Psoas muscle (tissue), 8 donors: ENCODE measurements around the gene PSPH. TPM values are rescaled to one million over a fixed set of nuclear protein-coding genes. Genes with fewer than 3 reads are reported as not detected.

Source experiments
- ATAC-seq, 4 donors: fragments of 200-7000 bp; cut with Tn5 transposase; one replicate each; pipeline ENCODE4 v1.9.1; 2020; ENCODE audit warnings: moderate library complexity in 3 of 4, mild to moderate bottlenecking in 2 of 4
- DNase-seq, 2 donors: peaks; one replicate each; pipeline ENCODE4 v3.0.0-alpha.2; 2020
- H3K27ac ChIP-seq: fragments of 200-600 bp; one replicate; pipeline ENCODE4 v1.8.0; 2022
- H3K27me3 ChIP-seq, 3 donors: fragments of 200-600 bp in 1 of 3; one replicate each; pipeline versions ENCODE4 v1.6.1 to v1.8.0; 2013 to 2022; ENCODE audit warnings: low read length in 2 of 3, mild to moderate bottlenecking in 2 of 3, moderate library complexity in 1 of 3; ENCODE audit not compliant: insufficient read depth in 3 of 3
- H3K36me3 ChIP-seq, 2 donors: fragments of 200-600 bp in 1 of 2; one replicate each; pipeline versions ENCODE4 v1.6.1 to v1.8.0; 2013 to 2022; ENCODE audit warnings: low read depth in 1 of 2, mild to moderate bottlenecking in 1 of 2, moderate library complexity in 1 of 2; ENCODE audit not compliant: insufficient read depth in 1 of 2
- H3K4me1 ChIP-seq: fragments of 200-600 bp; one replicate; pipeline ENCODE4 v1.8.0; 2022
- H3K4me3 ChIP-seq: fragments of 200-600 bp; one replicate; pipeline ENCODE4 v1.8.0; 2022; ENCODE audit warnings: mild to moderate bottlenecking
- H3K9me3 ChIP-seq: fragments of 200-600 bp; one replicate; pipeline ENCODE4 v1.8.0; 2022
- WGBS, 3 donors: extraction: QIAGEN DNeasy Blood & Tissue Kit; methylation state at CpG; one replicate each; pipeline versions ENCODE4 v1.1.6 to v1.1.7; 2013; 5-methylcytosine and 5-hydroxymethylcytosine counted together
- intact Hi-C, 2 donors: fragments of 100-400 bp; cut with DNase I; formaldehyde crosslinking; loops; one replicate each; pipeline versions ENCODE4 v1.11.0 to v1.14.2; 2022
- polyA plus RNA-seq, 3 donors: library from polyadenylated mRNA; stranded (reverse); fragments of 200-250 nt; gene quantifications; one replicate each; pipeline ENCODE4 v1.2.3, GENCODE V29; 2013
- total RNA-seq, 4 donors: library from RNA; stranded (reverse); fragmentation: NEBNext Ultra II Directional in 2 of 4; extraction: Animal tissue kit (Norgen Biotek cat#: 25700) in 2 of 4; gene quantifications; one replicate each; pipeline versions ENCODE4 v1.2.1 to v1.2.4, GENCODE V29; 2021 to 2023
- TF ChIP-seq, protein P1 (sequence below): fragments of 200-600 bp; IDR thresholded peaks from one replicate; pipeline ENCODE4 v1.8.0; 2022; ENCODE audit warnings: antibody characterized with exemption
- donor health status: healthy with polysubstance abuse.
- donor health status: DM: no; HTN: no; CAD: no; lungs with moderate emphysema.
- donor health status: Bipolar disorder and iron deficiency.
- donor health status: healthy.
- donor health status: DM: yes; HTN: yes; CAD: no.
- donor health status: DM: no; HTN: no; CAD: no.
- donor health status: DM: no; HTN: no; CAD: no.
- donor health status: DM: yes; HTN: yes; CAD: no.

The PSPH gene
- total and polyA plus RNA-seq, 7 donors = 2.5 to 11.2 (median 5.3) TPM

DNA sequence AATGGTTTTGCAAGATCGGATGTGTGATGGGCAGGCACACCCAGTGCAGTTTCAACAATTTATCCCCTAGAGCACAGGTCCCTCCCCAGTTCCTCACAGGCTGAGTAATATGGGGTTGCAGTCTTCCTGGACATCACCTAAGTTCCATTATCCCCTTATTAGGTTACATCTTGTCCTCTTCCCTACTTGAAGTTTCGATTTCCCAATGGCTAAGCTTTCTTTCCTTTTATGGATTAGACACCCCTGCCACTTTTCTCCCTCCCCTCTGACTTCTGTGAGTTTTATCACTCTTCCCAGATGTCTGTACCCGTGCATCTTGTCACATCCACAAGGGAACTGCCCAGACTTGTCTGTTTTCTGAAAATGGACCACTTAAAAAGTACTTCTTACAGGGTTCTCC, 89.2 kb downstream of the PSPH start:
- H3K27me3 ChIP-seq = no peaks in the 10 kb centered on the region
- DNase-seq (no peak), ATAC-seq (no peak)
- peaks cover 21% of the 10 kb centered on the region for H3K4me1 ChIP-seq
- TF ChIP-seq, protein P1, sequence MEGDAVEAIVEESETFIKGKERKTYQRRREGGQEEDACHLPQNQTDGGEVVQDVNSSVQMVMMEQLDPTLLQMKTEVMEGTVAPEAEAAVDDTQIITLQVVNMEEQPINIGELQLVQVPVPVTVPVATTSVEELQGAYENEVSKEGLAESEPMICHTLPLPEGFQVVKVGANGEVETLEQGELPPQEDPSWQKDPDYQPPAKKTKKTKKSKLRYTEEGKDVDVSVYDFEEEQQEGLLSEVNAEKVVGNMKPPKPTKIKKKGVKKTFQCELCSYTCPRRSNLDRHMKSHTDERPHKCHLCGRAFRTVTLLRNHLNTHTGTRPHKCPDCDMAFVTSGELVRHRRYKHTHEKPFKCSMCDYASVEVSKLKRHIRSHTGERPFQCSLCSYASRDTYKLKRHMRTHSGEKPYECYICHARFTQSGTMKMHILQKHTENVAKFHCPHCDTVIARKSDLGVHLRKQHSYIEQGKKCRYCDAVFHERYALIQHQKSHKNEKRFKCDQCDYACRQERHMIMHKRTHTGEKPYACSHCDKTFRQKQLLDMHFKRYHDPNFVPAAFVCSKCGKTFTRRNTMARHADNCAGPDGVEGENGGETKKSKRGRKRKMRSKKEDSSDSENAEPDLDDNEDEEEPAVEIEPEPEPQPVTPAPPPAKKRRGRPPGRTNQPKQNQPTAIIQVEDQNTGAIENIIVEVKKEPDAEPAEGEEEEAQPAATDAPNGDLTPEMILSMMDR = no peak
- 71 to 76% (median 75%) methylated on average over 3 of the region's 3 CpGs for WGBS, 3 donors
- H3K27ac ChIP-seq = no peak overlapping the region
- H3K36me3 ChIP-seq = no peaks in the 10 kb centered on the region
- H3K4me3 ChIP-seq = no peak overlapping the region
- H3K9me3 ChIP-seq = no peaks in the 10 kb centered on the region
- intact Hi-C loops = loop anchor here (5.0 to 10.0 kb wide), 3 partner anchors 320 to 1205 kb away; partner anchors contain the start of genes LANCL2 (in 1 of the 2) and SEC61G (in 1 of the 2)

Other genes with a start within 250 kb of the PSPH start
- not detected for gene SEPTIN14, start 188.7 kb downstream of the PSPH start, total RNA-seq
- gene SEPTIN14, start 188.7 kb downstream of the PSPH start, polyA plus RNA-seq = not detected
- gene ZNF713, start 164.0 kb downstream of the PSPH start, total RNA-seq = 1 to 10 TPM; 1.2 to 2.9 (median 1.4) TPM
- 1 to 10 TPM in 2 of 3 donors, under 1 TPM in 1; 0.74 to 1.4 (median 1.2) TPM for gene ZNF713, start 164.0 kb downstream of the PSPH start, polyA plus RNA-seq
- 10 to 100 TPM; 23.8 to 34.6 (median 26.5) TPM for gene MRPS17, start 99.6 kb downstream of the PSPH start, total RNA-seq
- gene MRPS17, start 99.6 kb downstream of the PSPH start, polyA plus RNA-seq = 10 to 100 TPM; 29.8 to 45.4 (median 31.9) TPM
- 100 to 1,000 TPM; 230 to 302 (median 270) TPM for gene NIPSNAP2, start 86.9 kb downstream of the PSPH start, total RNA-seq
- gene NIPSNAP2, start 86.9 kb downstream of the PSPH start, polyA plus RNA-seq = 100 to 1,000 TPM; 119 to 290 (median 260) TPM
- 100 to 1,000 TPM in 3 of 4 donors, 10 to 100 TPM in 1; 96.5 to 135 (median 130) TPM for gene CCT6A, start 321 bp upstream of the PSPH start, total RNA-seq
- gene CCT6A, start 321 bp upstream of the PSPH start, polyA plus RNA-seq = 100 to 1,000 TPM; 138 to 259 (median 235) TPM
- gene SUMF2, start 12.8 kb upstream of the PSPH start, total RNA-seq = 10 to 100 TPM; 22.0 to 35.2 (median 22.8) TPM
- 10 to 100 TPM; 26.8 to 29.1 (median 27.3) TPM for gene SUMF2, start 12.8 kb upstream of the PSPH start, polyA plus RNA-seq
- gene PHKG1, start 41.5 kb upstream of the PSPH start, total RNA-seq = 10 to 100 TPM; 32.2 to 99.6 (median 46.3) TPM
- gene PHKG1, start 41.5 kb upstream of the PSPH start, polyA plus RNA-seq = 10 to 100 TPM in 2 of 3 donors, 1 to 10 TPM in 1; 9.2 to 65.1 (median 39.2) TPM
- 100 to 1,000 TPM; 475 to 571 (median 506) TPM for gene CHCHD2, start 55.0 kb upstream of the PSPH start, total RNA-seq
- gene CHCHD2, start 55.0 kb upstream of the PSPH start, polyA plus RNA-seq = 100 to 1,000 TPM; 593 to 948 (median 729) TPM
- gene NUPR2, start 65.0 kb upstream of the PSPH start, total RNA-seq = not detected
- not detected for gene NUPR2, start 65.0 kb upstream of the PSPH start, polyA plus RNA-seq